Stimulated activated CD4-positive, alpha-beta T cell treated with anti-CD3 and anti-CD28 coated beads, Interleukin-2, amount 100 ng/mL, for 24 hours (primary cell): ENCODE data around the gene SEL1L.
"Not testable (repeated sequence)": the region's sequence is repeated elsewhere in the genome, so short reads cannot be mapped to it uniquely, and the experiment has no call there.

Experiments used
- DNase-seq, 2 donors: peaks; one replicate each; pipeline ENCODE4 v3.0.0-alpha.2; 2020

Gene SEL1L

DNA sequence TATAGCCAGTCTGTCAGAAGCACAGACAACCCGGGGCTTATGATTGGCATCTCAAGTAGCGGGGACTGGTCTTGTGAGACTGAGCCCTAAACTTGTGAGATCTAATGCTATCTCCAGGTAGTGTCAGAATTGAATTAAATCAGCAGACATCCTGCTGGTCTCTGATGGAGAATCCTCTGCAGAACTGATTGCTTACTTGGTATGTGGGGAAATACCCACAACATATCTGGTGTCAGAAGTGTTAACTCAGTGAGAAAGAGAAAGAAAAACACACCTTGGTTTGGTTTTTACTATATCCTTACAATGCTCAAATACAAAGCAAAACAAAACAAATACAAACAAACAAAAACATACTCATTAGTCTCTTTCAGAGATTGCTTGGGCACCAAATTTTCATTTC lies 10.0 kb downstream of the SEL1L start:
- no peak for DNase-seq

DNA sequence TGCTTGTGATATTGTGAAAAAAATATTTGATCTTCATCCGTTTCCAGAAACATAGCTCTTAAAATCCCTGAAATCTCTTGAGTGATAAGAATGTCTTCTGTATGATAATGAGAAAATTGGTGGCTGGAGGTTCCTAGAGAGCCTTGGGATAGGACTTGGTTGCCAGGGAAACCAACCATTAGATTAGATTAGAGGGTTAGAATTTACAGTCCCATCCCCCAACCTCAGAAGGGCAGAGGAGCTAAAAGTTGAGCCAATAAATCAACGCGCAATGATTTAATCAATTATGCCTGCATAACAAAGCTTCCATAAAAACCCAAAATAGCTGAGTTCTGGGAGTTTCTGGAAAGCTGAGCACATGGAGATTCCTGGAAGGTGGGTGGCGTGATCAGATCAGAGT lies 10.6 kb downstream of the SEL1L start:
- DNase-seq, result no peak

DNA sequence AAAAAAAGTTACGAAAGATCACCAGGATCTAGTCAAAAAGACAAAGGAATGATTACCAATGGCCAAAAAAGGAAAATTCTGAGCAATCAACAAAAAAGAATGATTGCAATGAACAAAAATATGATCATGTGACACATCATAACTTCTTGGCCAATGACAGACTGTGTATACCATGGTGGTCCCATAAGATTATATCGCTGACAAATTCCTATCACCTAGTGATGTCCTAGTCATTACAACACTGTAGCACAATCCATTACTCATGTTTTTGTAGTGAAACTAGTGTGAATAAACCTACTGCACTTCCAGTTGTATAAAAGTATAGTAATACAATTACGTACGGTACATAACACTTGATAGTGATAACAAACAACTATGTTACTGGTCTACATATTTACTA lies 12.3 kb downstream of the SEL1L start:
- no peak for DNase-seq

DNA sequence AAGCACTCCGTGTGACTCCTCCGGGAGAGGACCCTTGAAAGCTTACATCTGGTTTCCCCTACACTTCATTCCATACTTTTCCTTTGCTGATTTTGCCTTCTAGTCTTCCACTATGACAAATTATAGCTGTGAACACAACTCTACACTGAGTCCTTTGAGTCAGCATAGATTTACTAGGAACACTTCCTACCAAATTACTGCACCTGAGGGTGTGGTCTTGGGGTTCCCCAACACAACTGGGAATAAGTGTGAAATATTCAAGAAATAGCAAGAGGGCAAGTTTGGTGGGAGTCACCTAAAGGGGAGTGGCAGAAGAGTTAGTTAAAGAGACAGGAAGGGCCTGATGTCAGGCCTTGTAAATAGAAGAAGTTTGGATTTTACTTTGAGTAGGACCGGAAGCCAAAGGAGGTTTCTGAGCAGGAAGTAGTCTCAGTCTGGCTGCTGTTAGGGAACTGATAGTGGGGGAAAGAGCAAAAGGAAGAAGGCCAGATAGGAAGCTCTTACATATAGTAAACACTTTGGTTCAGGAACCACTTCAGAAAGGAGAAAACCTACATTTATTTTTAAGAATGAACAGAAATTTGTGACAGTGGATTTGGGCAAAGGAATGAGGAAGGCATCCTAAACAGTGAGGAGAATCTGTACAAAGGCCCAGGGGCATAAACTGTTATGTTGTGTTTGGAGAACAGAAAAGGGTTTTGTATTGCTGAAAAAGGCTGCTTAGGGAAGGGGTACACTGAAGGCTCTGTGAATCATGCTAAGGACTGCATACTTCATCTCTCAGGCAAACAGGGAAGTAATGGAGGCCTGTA lies 14.2 kb downstream of the SEL1L start:
- no peak for DNase-seq

DNA sequence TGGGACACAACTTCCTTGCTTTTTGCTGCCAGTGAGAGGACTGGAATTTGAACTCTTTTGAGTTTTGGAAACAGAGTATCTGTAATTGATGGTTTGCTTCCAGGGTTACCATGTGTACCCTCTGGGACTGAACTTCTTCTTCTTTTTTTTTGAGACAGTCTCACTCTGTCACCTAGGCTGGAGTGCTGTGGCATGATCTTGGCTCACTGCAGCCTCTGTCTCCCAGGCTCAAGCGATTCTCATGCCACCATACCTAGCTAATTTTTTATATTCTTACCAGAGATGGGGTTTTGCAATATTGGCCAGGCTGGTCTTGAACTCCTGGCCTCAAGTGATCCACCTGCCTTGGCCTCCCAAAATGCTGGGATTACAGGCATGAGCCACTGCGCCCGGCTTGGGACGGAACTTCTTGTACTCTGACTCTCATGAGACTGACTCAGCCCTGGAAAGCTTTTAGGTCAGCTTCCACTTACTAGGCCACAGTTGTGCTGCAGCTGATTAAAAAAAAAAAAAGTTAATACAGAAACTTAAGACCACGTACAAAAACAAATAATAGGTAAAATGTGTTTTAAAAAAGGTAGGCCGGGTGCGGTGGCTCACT lies 15.8 kb downstream of the SEL1L start:
- no peak for DNase-seq

DNA sequence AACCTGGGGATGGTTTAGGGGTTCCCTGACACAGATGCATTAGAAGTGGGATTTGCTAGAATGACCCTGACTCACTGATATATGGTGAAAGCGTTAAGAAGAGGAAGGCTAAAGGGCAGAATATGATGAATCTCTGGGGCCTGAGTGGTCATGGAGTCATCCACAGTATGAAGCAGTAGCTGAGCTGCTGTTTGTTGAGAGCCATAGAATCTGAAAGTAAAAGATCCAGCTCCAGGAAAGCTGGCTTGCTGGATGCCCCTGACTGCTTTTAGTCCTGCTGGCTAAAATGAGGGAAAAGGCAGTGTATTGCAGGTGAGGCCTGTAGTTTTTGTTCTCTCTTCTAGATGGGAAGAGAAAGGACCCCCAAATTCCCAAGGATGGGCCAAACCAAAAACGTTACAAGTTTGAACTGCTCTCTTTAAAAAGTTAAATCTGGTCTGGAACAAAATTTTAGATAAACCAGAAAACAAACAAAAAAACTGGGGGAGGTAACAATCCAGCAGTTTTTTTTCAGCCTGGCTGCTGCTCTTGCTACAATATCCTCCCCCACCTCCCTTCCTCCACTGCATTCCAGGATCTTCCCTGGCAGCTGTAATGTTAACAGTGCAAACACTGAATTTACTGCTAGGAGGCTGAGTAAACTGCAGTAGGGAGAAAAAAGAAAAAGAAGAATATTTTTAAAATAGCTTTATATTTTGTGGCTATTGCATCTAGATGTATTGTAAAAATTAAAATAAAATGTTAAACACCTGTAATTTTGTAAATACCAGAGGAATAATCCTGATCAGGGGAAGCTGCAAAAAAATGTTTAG lies 16.5 kb downstream of the SEL1L start:
- no peak for DNase-seq

DNA sequence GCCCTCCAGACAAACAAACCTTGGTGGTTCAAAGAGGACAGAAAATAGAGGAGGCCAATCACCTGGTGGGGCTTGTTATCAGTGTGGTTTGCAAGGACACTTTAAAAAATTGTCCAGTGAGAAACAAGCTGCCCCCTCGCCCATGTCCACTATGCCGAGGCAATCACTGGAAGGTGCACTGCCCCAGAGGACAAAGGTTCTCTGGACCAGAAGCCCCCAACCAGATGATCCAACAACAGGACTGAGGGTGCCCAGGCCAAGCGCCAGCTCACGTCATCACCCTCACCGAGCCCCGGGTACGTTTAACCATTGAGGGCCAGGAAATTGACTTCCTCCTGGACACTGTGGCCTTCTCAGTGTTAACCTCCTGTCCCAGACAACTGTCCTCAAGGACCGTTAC lies 17.7 kb downstream of the SEL1L start:
- not testable (repeated sequence) for DNase-seq

DNA sequence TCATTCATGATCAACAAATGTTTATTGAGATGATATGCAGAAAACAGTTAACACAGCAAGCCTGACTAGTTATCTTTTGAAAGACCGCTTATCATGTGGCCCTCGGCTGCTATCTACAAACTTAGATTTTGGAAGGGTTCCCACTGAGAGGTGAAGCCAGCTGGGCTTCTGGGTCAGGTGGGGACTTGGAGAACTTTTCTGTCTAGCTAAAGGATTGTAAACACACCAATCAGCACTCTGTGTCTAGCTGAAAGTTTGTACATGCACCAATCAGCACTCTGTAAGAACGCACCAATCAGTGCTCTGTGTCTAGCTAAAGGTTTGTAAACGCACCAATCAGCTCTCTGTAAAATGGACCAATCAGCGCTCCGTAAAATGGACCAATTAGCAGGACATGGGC lies 20.8 kb downstream of the SEL1L start:
- not testable (repeated sequence) for DNase-seq

DNA sequence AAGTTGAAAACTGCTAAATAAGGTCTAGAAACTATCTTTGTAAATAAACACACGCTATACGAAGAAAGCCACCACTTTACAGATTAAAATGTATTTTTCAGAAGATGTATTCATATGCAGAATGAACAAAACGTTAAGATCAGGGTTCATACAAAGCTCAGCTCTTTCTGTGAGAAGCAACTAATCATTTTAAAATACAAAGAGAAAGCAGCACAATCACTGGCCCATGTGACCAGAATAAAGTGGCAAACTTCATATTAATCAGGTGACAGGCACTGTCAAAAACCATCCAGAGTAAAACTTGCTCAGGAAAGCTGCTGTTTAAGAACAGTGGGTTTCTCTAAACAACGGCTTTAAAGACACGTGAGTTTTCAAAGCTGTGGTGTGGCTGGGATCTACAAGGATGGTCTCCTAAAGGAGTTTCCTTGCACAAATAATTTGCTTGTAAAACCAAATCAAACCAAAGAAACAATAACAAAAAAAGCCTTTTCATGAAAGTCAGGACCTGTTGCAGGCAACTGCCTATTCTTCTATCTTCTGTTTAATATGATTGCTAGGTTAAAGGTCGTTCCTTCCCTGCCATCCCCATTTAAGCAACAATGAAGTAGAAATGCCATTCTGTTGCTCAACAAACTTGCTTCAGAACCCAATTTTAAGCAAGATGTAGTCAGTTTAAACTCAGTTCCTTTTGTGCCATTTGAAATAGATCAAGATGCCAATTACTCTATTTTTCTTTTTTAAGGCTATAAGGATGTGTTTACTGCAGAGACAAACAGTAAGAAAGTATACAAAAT lies 22.3 kb downstream of the SEL1L start:
- DNase-seq, result no peak

DNA sequence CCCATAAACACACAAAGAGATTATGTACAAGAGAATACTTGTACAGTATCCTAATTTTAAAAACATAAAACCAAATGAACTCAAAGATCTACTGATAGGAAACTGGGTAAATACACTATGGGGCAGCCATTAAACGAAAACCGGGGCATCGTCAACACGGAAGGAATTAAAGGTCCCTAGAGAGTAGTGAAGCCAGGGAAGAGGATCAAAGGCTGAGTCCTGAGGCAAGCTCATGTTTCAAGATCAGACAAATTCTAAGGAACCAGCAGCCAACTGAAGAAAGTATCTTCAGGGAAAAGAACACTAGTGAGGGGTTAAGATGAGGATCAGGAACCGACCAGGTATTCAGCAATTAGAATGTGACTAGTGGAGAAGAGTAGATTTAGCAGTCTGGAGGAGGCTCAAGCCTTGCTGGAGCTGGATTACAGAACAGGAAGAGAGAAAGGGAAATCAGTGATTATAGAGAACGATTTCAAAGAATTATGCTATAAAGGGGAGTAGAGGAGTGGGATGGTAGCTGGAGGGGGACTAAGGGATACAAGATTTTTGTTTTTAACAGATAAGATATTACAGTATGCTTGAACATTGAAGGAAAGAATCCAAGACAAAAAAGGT lies 23.7 kb downstream of the SEL1L start:
- DNase-seq, result no peak

DNA sequence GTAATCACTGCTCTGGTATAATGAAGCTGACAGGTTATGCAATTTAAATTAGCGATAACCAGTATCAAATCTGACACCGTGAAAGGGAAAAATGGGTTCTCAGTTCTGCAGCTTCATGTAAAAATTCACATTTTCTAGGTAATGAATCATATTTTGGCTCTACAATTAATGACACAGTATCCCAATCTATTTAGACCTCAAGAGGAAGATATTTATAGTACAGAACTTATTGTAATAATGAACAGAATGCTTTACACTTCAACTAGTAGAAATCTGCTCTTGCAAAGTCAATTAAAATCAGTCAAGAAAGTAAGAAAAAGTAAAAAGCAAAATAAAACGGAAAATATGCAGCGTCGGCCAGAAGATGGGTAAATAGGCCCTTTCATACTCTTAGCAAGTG lies 24.3 kb downstream of the SEL1L start:
- no peak for DNase-seq

DNA sequence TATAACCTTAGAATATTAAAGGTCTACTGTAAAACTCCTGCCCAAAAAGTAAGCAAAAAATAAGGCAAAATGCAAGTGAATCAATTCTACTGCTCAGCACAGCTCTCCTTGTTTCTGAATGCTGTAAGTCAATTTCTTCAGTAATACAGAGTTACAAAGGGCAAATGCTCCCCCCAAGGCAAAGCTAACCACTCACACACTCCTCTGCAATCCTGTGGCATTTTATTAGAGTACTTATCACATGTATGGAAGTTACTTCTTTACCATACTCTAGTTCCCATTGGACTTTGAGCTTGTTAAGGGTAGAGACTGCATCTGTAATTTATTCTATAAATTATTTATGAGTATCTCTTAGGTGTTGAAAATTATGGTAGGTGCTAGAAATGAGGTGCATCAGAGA lies 27.2 kb downstream of the SEL1L start:
- DNase-seq, result no peak

DNA sequence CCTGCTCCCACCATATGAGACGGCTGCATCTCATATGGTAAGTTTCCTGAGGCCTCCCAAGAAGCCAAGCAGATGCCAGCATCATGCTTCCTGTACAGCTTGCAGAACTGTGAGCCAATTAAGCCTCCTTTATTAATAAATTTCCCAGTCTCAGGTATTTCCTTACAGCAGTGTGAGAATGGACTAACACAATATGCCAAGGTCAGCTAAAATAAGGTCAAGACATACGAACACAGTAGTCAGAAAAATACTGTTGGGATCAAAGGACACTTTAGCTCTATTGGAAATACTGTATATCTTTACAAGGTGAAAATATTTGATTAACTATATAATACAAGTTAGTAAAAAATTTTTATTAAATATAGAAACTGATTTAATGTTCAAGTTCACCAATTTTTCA lies 28.8 kb downstream of the SEL1L start:
- DNase-seq, result no peak

DNA sequence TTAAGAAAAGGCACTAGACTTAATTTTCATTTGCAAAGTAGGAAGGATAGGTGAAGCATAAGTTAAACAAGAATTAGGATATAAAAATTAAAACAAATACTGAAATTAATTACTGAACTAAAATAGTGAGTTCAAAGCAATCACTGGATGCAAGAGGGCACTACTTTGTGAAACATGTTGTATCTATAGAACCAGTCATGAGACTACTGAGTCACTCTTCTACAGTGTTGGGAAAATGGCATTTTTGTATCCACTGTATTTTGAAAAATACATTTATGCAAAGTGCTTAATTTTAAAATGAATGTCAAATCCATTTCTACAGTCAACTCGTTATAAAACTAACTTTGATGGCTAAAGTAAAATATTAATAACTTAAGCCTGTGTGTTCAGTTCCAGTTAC lies 47.9 kb downstream of the SEL1L start:
- DNase-seq, result no peak

DNA sequence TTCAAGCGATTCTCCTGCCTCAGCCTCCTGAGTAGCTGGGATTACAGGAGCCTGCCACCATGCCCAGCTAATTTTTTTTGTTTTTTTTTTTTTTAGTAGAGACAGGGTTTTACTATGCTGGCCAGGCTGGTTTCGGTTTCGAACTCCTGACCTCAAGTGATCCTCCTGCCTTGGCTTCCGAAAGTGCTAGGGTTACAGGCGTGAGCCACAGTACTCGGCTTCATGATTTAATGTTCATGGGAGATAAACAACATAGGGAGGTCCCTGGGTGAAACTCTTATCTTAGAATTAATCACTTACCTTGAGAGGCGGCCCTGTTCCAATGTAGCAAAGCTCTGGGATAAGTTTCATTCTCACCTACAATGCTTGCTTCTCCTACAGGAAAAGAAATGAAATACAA lies 48.3 kb downstream of the SEL1L start:
- DNase-seq, result no peak

DNA sequence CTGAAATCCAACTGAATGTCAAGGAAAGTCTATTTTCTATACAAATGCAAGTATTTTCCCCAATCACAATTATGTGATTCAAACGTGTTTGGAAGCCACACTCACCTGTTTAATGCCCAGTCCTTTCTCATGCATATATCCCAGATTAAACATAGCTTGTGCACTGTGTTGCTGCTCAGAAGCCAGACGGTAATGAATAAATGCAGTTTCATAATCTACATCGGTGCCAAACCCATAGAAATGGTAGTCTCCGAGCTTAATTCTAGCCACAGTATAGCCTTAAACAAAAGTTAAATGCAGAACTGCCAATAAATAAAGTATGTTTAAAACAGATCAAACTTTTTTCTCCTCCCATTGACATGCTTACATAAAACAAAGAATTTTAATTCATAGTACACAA lies 49.5 kb downstream of the SEL1L start:
- no peak for DNase-seq

DNA sequence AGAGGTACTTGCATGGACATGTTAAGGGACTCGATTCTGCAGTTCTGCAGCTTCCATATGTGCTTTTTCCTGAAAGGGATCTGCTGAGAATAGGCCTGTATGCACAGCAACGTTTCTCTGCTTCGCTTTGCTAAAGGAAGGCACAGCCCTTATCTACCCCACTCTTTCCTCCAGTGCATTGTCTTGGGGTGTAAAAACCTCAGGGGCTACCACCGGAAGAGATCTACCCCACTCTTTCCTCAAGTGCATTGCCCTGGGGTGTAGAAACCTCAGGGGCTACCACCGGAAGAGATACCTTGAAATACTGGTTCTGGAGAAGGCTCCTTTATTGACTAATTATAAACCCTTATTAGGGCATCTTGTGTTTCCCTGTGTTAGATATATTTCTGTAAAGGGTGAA lies 52.9 kb downstream of the SEL1L start:
- no peak for DNase-seq

DNA sequence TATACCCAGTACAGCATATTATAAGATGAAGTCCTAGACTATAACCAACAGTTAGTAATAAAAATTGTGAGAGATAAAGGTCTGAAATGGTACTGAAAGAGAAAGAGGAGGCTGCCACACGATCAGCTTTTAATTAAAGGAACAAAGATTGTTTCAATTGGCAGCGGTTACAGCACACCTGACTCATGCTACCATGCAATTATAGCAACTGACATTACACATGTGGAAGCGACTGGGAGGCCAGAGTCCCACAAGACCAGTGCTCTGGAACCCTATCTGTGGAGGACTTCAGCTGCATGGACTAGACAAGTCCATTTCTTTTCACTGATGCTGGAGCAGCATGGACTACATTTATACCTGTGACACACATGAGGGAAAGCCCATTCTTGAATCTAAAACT lies 55.2 kb downstream of the SEL1L start:
- DNase-seq, result no peak

DNA sequence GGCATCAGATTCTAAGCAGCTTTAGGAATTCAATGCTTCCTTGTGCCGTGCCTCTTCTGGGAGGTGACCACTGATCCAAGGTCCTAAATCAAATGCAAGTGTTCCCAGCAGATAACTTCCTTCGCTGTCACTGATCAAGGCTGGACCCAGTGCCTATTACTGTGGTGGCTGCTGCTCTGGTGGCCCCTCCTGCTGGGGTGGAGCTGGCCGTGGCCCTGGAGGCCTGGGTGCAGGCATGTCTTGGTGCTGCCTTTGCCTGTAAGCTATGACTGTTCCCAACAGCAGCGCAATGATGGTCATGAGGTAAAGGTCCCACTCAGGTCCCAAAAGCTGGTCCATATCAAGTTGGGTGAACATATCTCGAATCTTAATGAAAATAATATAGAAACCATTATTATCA lies 56.8 kb downstream of the SEL1L start:
- no peak for DNase-seq

DNA sequence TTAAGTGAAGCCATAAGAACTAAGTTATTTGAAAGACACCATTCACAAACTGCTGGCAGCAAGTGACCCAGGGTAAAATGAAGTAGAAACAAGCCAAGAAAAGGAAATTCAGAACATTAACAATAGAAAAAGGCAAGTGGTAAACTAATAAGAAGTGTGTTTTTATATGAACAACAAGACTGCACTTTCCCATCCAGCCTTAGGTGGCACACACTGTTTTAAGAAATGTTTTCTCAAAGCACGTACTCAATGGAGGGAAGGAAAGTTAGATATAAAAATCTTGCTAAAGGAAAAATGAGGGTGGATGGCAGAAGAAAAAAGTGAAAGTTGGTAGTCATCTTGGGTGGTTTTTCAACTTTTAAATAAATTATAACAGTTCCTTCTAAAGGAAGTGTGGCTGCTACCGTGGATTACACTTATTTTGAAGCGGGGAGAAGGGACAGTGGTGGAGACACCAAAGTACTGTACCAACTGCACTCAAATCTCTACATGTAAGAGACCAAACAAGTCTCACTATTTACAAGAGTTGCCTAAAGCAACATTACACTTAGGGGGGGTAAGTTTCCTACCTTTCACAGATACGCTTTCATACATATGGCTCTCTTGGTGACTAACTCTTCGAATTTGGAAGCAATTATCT lies 58.8 kb downstream of the SEL1L start:
- DNase-seq, result no peak

DNA sequence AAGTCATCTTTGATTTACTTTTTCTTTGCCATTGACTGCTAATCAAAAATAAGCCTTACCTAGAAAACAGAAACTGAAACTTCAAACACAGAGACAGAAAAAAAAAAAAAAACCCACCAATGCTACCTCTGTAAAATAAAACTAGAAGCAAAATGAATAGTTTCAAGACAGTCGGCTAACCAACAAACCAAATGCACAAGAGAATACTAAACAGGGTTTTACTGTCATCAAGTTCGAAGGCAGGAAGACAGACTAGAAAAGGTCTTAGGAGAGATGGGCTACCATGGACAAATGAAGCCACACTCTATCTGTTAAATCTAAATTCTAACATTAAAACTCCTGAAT lies 59.5 kb downstream of the SEL1L start:
- DNase-seq, result no peak

DNA sequence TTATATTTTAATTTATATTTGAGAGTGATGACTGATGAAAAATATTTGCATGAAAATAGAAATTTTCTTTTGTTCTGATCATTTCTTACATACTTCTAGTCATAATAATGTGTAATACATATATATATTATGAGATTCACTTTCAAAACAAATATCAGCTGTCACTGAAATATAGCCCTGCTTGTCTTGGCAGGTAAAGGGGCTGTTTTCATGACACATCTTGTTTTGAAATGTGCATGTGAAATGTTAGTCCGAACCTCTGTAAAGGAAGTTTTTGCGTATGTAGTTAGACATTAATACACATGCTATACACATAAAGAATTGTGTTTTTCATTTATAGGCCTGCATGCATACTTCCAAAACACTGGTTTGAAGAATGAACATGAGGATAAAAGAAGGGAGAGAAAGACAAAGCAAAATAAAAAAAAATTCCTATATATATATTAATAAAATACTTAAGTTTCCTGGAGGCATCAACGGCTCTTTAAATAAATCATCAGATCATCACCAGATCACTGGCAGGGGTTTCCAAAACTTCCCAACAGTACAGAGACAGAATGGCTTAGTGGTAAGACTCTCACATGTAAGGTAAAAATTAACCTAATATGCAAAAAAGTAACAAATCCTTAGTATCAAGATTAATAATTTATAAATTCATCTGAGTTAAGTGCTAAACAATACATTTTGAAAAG lies 60.1 kb downstream of the SEL1L start:
- DNase-seq, result no peak
